ENCODE data around the gene TBX1. TPM values are rescaled to one million over a fixed set of nuclear protein-coding genes. Genes with fewer than 3 reads are reported as not detected.

TBX1 gene
- 6.7 and 6.8 TPM in 2 replicates for polyA plus RNA-seq (2013)

DNA sequence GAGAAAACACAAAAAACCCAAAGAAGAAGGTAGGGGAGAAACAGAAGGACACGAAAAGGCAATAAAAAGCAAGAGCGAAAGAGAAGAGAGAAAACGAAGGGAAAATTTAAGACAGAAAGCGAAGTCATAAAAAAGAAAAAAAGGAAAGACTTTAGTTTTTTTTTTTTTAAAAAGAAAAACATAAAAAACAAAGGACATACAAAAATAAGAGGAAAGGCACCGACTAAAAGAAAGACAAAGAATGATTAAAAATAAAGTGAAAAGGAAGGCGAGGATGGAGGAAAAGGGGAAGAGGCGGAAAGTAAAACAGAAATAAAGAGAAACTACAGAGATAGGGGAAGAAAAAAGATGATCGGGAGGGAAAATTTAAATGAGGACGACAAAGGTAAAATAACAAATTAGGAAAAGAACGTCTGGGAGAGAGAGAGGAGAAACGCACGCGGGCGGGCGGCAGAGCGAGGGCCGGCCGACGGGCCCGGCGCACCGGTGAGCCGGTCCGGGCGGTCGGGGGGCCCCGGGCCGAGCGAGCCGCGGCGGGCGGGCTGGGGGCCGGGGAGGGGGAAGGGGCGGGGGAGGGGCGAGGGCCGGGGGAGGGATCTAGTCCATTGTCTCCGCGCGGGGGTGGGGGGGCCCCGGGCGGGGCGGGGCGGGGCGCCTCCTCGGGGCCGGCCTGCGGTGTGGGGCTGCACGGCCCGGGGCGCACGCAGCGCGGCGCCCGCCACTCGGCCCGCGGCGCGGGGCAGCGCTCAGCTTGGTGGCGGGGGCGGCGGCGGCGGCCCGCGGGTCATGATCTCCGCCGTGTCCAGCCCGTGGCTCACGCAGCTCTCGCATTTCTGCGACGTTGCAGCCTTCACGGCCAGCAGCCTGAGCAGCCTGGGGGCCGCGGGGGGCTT, at the start of gene TBX1:
TBX1 (plus strand) TSS at position 721 of the 893 bp plus-strand sequence; CDS start at position 787, 66 bp downstream.
- H3K9me3 ChIP-seq (ENCODE audit: insufficient read depth, low read depth, low read length): peaks cover 17% of the 10 kb centered on the region
- no peak for DNase-seq
- peak within 1 kb of the TSS; percentile 50 for H3K4me2 ChIP-seq (ENCODE audit: low read length)
- no peak within 1 kb of the TSS for H2BK12ac ChIP-seq (ENCODE audit: low read length)
- no CpG with 5 or more reads among the region's 79 CpGs for WGBS (ENCODE audit: extremely low coverage, insufficient coverage, insufficient read length)
- H3K79me1 ChIP-seq (ENCODE audit: low read length): no peaks in the 10 kb centered on the region
- no peak within 1 kb of the TSS for H2AFZ ChIP-seq (ENCODE audit: insufficient read depth, low read length, poor library complexity)
- no peak within 1 kb of the TSS for H3K23ac ChIP-seq (ENCODE audit: low read length)
- H3K27ac ChIP-seq (ENCODE audit: low read depth, low read length): no peak within 1 kb of the TSS
- no peak within 1 kb of the TSS for H2BK120ac ChIP-seq (ENCODE audit: insufficient read depth, low read length, poor library complexity)
- H3K14ac ChIP-seq (ENCODE audit: low read length): no peak within 1 kb of the TSS
- H3K18ac ChIP-seq (ENCODE audit: low read length): no peak within 1 kb of the TSS
- H2AK5ac ChIP-seq (ENCODE audit: low read length): no peak within 1 kb of the TSS
- H3K9ac ChIP-seq (ENCODE audit: low read length): no peak within 1 kb of the TSS
- no peaks in the 10 kb centered on the region for H3K79me2 ChIP-seq (ENCODE audit: control insufficient read depth, insufficient read depth, low read length, poor library complexity)
- no peaks in the 10 kb centered on the region for H3K36me3 ChIP-seq (ENCODE audit: control insufficient read depth in 1 of 2, insufficient read depth in 2 of 2, low read length in 2 of 2)
- no peak within 1 kb of the TSS for H4K12ac ChIP-seq (ENCODE audit: low read depth, low read length)
- no peak within 1 kb of the TSS for H2BK5ac ChIP-seq (ENCODE audit: low read depth, low read length, poor library complexity)
- H4K8ac ChIP-seq (ENCODE audit: low read depth, low read length): no peak within 1 kb of the TSS
- H3K4me1 ChIP-seq (ENCODE audit: control insufficient read depth in 1 of 2, insufficient read depth in 2 of 2, low read length in 2 of 2): peaks cover 3 to 6% of the 10 kb centered on the region in 2 experiments
- H3K4me3 ChIP-seq (ENCODE audit: low read depth, low read length): no peak within 1 kb of the TSS
- H3K4ac ChIP-seq (ENCODE audit: low read depth, low read length): no peak within 1 kb of the TSS
- peaks cover 93% of the 10 kb centered on the region for H3K27me3 ChIP-seq (ENCODE audit: insufficient read depth, low read length)
- no peak within 1 kb of the TSS for H4K91ac ChIP-seq (ENCODE audit: low read depth, low read length)

DNA sequence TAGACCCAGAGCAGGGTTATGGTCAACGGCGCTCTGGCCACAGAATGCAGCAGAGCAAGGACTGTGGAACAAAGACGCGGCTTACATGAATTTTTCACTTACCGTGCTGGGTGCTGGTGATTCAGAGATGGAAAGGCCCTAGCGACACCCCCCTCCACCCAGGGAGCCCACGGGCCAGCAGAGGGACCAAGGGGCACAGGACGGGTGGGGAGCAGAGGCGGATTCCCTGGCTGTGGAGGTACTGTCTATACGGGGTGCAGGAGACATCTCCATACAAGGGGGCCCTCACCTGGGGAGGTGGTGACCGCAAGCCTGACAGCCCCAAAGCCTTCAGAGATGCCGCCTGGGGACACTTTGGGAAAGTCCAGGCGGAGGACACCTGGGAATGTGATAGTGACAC, 47.3 kb upstream of the TBX1 start:
- Histone ChIP-seq H3K79me2 (ENCODE audit: control insufficient read depth, insufficient read depth, low read length, poor library complexity) (no peaks in the 10 kb centered on the region), H2BK5ac (ENCODE audit: low read depth, low read length, poor library complexity) (no peak overlapping the region), H3K23ac (ENCODE audit: low read length) (no peak overlapping the region), H3K79me1 (ENCODE audit: low read length) (no peaks in the 10 kb centered on the region), H3K36me3 (ENCODE audit: control insufficient read depth in 1 of 2, insufficient read depth in 2 of 2, low read length in 2 of 2) (no peaks in the 10 kb centered on the region), H3K4me3 (ENCODE audit: low read depth, low read length) (no peak overlapping the region), H2AFZ (ENCODE audit: insufficient read depth, low read length, poor library complexity) (no peak overlapping the region), H3K9me3 (ENCODE audit: insufficient read depth, low read depth, low read length) (peaks cover 5% of the 10 kb centered on the region), H3K14ac (ENCODE audit: low read length) (no peak overlapping the region), H3K18ac (ENCODE audit: low read length) (no peak overlapping the region), H3K4me1 (ENCODE audit: control insufficient read depth in 1 of 2, insufficient read depth in 2 of 2, low read length in 2 of 2) (peaks cover 7% of the 10 kb centered on the region in 2 experiments), H3K27ac (ENCODE audit: low read depth, low read length) (no peak overlapping the region), H2BK120ac (ENCODE audit: insufficient read depth, low read length, poor library complexity) (no peak overlapping the region), H2BK12ac (ENCODE audit: low read length) (no peak overlapping the region), H4K91ac (ENCODE audit: low read depth, low read length) (no peak overlapping the region), H3K27me3 (ENCODE audit: insufficient read depth, low read length) (peaks cover 32% of the 10 kb centered on the region), H4K8ac (ENCODE audit: low read depth, low read length) (no peak overlapping the region), H2AK5ac (ENCODE audit: low read length) (no peak overlapping the region), H3K4ac (ENCODE audit: low read depth, low read length) (no peak overlapping the region), H3K4me2 (ENCODE audit: low read length) (no peak overlapping the region), H3K9ac (ENCODE audit: low read length) (no peak overlapping the region), H4K12ac (ENCODE audit: low read depth, low read length) (no peak overlapping the region)
- DNase-seq: no peak
- WGBS (ENCODE audit: extremely low coverage, insufficient coverage, insufficient read length): no CpG with 5 or more reads among the region's 13 CpGs

DNA sequence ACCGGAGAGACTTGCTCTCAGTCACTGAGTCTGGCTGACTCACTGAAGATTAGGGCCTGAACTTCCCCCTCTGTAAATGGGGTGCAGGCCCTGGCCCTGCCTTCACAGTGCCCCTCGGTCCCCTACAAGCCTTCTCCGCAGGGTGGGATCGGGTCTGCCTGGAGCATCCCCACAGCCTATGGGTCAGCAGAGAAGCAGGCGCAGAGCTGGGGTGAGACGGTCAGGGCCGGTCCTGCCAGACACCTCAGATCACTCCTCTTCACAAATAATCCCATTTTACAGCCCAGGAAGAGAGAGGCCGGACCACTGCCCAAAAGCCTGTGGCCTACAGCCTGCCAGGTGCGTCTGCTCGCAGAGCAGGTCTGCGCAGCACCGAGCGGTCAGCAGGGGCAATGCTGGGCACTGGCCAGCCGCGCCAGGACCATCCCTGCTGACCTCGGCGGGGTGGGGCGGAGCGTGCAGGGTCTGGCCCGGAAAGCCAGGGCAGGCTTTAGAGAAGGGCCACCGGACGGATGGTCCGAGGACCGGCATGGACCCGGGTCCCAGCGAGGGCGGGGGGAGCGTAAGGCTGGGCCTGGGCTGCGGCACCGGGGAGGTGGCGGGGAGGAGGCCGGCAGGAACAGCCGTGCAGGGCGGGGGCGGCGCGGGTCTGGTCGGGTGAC, 46.8 kb upstream of the TBX1 start:
- H2BK120ac ChIP-seq (ENCODE audit: insufficient read depth, low read length, poor library complexity): no peak overlapping the region
- peak; percentile 32 to 47 for DNase-seq
- no peak overlapping the region for H3K18ac ChIP-seq (ENCODE audit: low read length)
- H3K9me3 ChIP-seq (ENCODE audit: insufficient read depth, low read depth, low read length): peaks cover 7% of the 10 kb centered on the region
- H3K14ac ChIP-seq (ENCODE audit: low read length): no peak overlapping the region
- no peak overlapping the region for H3K9ac ChIP-seq (ENCODE audit: low read length)
- H4K12ac ChIP-seq (ENCODE audit: low read depth, low read length): no peak overlapping the region
- peak overlapping the region; percentile 51 for H3K4me3 ChIP-seq (ENCODE audit: low read depth, low read length)
- peaks cover 37% of the 10 kb centered on the region for H3K27me3 ChIP-seq (ENCODE audit: insufficient read depth, low read length)
- no peak overlapping the region for H4K8ac ChIP-seq (ENCODE audit: low read depth, low read length)
- no peak overlapping the region for H2BK12ac ChIP-seq (ENCODE audit: low read length)
- no peak overlapping the region for H3K27ac ChIP-seq (ENCODE audit: low read depth, low read length)
- no peaks in the 10 kb centered on the region for H3K79me2 ChIP-seq (ENCODE audit: control insufficient read depth, insufficient read depth, low read length, poor library complexity)
- WGBS (ENCODE audit: extremely low coverage, insufficient coverage, insufficient read length): no CpG with 5 or more reads among the region's 38 CpGs
- no peaks in the 10 kb centered on the region for H3K36me3 ChIP-seq (ENCODE audit: control insufficient read depth in 1 of 2, insufficient read depth in 2 of 2, low read length in 2 of 2)
- no peak overlapping the region for H2AFZ ChIP-seq (ENCODE audit: insufficient read depth, low read length, poor library complexity)
- no peak overlapping the region for H2BK5ac ChIP-seq (ENCODE audit: low read depth, low read length, poor library complexity)
- peaks cover 12 to 13% of the 10 kb centered on the region in 2 experiments for H3K4me1 ChIP-seq (ENCODE audit: control insufficient read depth in 1 of 2, insufficient read depth in 2 of 2, low read length in 2 of 2)
- no peak overlapping the region for H3K23ac ChIP-seq (ENCODE audit: low read length)
- H3K79me1 ChIP-seq (ENCODE audit: low read length): no peaks in the 10 kb centered on the region
- H2AK5ac ChIP-seq (ENCODE audit: low read length): no peak overlapping the region
- no peak overlapping the region for H3K4ac ChIP-seq (ENCODE audit: low read depth, low read length)
- H3K4me2 ChIP-seq (ENCODE audit: low read length): peak overlapping the region; percentile 73
- no peak overlapping the region for H4K91ac ChIP-seq (ENCODE audit: low read depth, low read length)

DNA sequence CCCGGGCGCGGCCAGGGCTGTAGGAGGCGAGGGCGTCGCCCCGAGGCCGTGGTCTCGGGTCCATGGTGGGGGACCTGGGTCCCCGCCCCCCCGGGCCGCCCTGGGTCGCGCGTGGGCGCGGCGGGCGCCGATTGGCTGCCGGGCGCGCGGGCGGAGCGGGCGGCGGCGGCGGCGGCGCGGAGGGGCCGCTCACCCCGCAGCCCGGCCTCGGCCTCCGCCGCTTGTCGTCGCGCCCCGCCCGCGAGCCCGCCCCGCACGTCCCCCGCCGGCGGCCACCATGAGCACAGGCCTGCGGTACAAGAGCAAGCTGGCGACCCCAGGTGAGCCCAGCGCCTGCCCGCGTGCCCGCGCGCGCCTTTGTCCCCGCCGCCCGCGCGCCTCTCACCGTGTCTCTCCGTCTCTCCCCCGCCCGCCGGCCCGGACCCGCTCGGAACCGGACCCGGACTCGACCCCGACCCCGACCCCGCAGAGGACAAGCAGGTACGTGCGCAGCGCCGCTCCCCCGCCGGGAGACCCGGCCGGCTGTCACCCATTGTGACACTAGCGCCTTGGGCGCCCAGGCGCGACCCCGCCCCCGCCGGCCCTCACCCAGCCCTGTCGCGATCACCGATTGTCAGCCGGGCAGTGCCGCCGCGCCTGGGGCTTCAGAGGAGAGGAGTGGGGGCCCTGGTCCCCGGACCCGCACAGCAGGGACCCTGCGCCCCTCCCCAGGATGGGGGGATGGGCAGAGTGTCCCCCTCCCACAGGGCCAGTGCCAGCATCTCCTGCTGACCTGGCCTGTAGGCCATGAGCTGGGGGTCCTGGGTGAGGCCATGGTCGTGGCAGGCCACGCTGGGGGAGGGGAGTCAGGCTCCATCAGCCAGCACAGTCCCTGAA, 46.0 kb upstream of the TBX1 start, which contains the start of gene SEPTIN5:
SEPTIN5 (plus strand) TSS at position 192 of the 876 bp plus-strand sequence; CDS start at position 278, 86 bp downstream.
- no peak within 1 kb of the TSS for H3K4ac ChIP-seq (ENCODE audit: low read depth, low read length)
- no peak within 1 kb of the TSS for H2BK12ac ChIP-seq (ENCODE audit: low read length)
- H3K4me1 ChIP-seq (ENCODE audit: control insufficient read depth in 1 of 2, insufficient read depth in 2 of 2, low read length in 2 of 2): peaks cover 13% of the 10 kb centered on the region in 2 experiments
- no peaks in the 10 kb centered on the region for H3K79me1 ChIP-seq (ENCODE audit: low read length)
- no peak within 1 kb of the TSS for H3K18ac ChIP-seq (ENCODE audit: low read length)
- H3K23ac ChIP-seq (ENCODE audit: low read length): no peak within 1 kb of the TSS
- no peak within 1 kb of the TSS for H2AK5ac ChIP-seq (ENCODE audit: low read length)
- no peak within 1 kb of the TSS for H3K27ac ChIP-seq (ENCODE audit: low read depth, low read length)
- H4K91ac ChIP-seq (ENCODE audit: low read depth, low read length): no peak within 1 kb of the TSS
- no CpG with 5 or more reads among the region's 106 CpGs for WGBS (ENCODE audit: extremely low coverage, insufficient coverage, insufficient read length)
- H3K4me2 ChIP-seq (ENCODE audit: low read length): peak within 1 kb of the TSS; percentile 73
- H2BK5ac ChIP-seq (ENCODE audit: low read depth, low read length, poor library complexity): no peak within 1 kb of the TSS
- H2BK120ac ChIP-seq (ENCODE audit: insufficient read depth, low read length, poor library complexity): no peak within 1 kb of the TSS
- H4K8ac ChIP-seq (ENCODE audit: low read depth, low read length): no peak within 1 kb of the TSS
- peak within 1 kb of the TSS; percentile 63 for H3K4me3 ChIP-seq (ENCODE audit: low read depth, low read length)
- H3K9ac ChIP-seq (ENCODE audit: low read length): no peak within 1 kb of the TSS
- no peak within 1 kb of the TSS for H4K12ac ChIP-seq (ENCODE audit: low read depth, low read length)
- H3K14ac ChIP-seq (ENCODE audit: low read length): no peak within 1 kb of the TSS
- no peaks in the 10 kb centered on the region for H3K36me3 ChIP-seq (ENCODE audit: control insufficient read depth in 1 of 2, insufficient read depth in 2 of 2, low read length in 2 of 2)
- H3K27me3 ChIP-seq (ENCODE audit: insufficient read depth, low read length): peaks cover 45% of the 10 kb centered on the region
- DNase-seq: no peak
- H3K79me2 ChIP-seq (ENCODE audit: control insufficient read depth, insufficient read depth, low read length, poor library complexity): no peaks in the 10 kb centered on the region
- peaks cover 9% of the 10 kb centered on the region for H3K9me3 ChIP-seq (ENCODE audit: insufficient read depth, low read depth, low read length)
- H2AFZ ChIP-seq (ENCODE audit: insufficient read depth, low read length, poor library complexity): no peak within 1 kb of the TSS
